Measurements from ENCODE around the gene CEND1.

Gene CEND1

GRCh38 chr11:811446-812245 is 21.8 kb upstream of the CEND1 start:
- DNase-seq (ENCODE audit: low read depth): no peak

- no peak for DNase-seq (ENCODE audit: low read depth)
Observed at GRCh38 chr11:810040-810567, 20.2 kb upstream of the CEND1 start.

- peak; percentile 96 for DNase-seq (ENCODE audit: low read depth)
Observed at GRCh38 chr11:809287-810039, 19.6 kb upstream of the CEND1 start, which contains the start of gene RPLP2. Gene RPLP2 (plus strand): TSS chr11:809967. CDS start chr11:810235, 268 bp downstream.

- DNase-seq (ENCODE audit: low read depth): no peak
Observed at GRCh38 chr11:808427-809286, 18.8 kb upstream of the CEND1 start.

- no peak for DNase-seq (ENCODE audit: low read depth)
Observed at GRCh38 chr11:804599-804964, 14.7 kb upstream of the CEND1 start.

- no peak for DNase-seq (ENCODE audit: low read depth)
Observed at GRCh38 chr11:803770-804598, 14.1 kb upstream of the CEND1 start.

GRCh38 chr11:803467-803742 is 13.5 kb upstream of the CEND1 start:
- no peak for DNase-seq (ENCODE audit: low read depth)

- DNase-seq (ENCODE audit: low read depth): no peak
Observed at GRCh38 chr11:802693-803466, 13.0 kb upstream of the CEND1 start.

- DNase-seq (ENCODE audit: low read depth): no peak
Observed at GRCh38 chr11:802018-802617, 12.2 kb upstream of the CEND1 start.

- no peak for DNase-seq (ENCODE audit: low read depth)
Observed at GRCh38 chr11:801097-801780, 11.3 kb upstream of the CEND1 start.

GRCh38 chr11:800473-800872 is 10.6 kb upstream of the CEND1 start:
- no peak for DNase-seq (ENCODE audit: low read depth)

- DNase-seq (ENCODE audit: low read depth): no peak
Observed at GRCh38 chr11:799641-800316, 9.9 kb upstream of the CEND1 start.

- peak; percentile 78 for DNase-seq (ENCODE audit: low read depth)
Observed at GRCh38 chr11:798093-798713, 8.3 kb upstream of the CEND1 start, which contains the start of gene SLC25A22. Gene SLC25A22 (minus strand): TSS chr11:798281. CDS start chr11:795006, 3,275 bp downstream.

- DNase-seq (ENCODE audit: low read depth): peak; percentile 52
Observed at GRCh38 chr11:797296-798092, 7.6 kb upstream of the CEND1 start.

GRCh38 chr11:796565-797295 is 6.8 kb upstream of the CEND1 start:
- DNase-seq (ENCODE audit: low read depth): no peak

GRCh38 chr11:795634-796564 is 6.0 kb upstream of the CEND1 start:
- DNase-seq (ENCODE audit: low read depth): peak; percentile 64
